Measurements from ENCODE around the gene MAN2B1. TPM values are rescaled to one million over a fixed set of nuclear protein-coding genes. Genes with fewer than 3 reads are reported as not detected.
"Not testable (repeated sequence)": the region's sequence is repeated elsewhere in the genome, so short reads cannot be mapped to it uniquely, and the experiment has no call there.

MAN2B1 gene
- total and polyA plus RNA-seq, 2 experiments from 2014 or later, result 22.1 to 47.5 TPM

- H3K9me3 ChIP-seq (ENCODE audit: low read depth), result no peaks in the 10 kb centered on the region
- DNase-seq (ENCODE audit: low read depth in 1 of 2, low spot score in 1 of 2), result no peak
- no peak overlapping the region for H3K27ac ChIP-seq
- no peaks in the 10 kb centered on the region for H3K27me3 ChIP-seq
- no peak overlapping the region for H3K4me3 ChIP-seq
- no peak for TF ChIP-seq CTCF (IDR thresholded peaks at IDR 0.05; ENCODE audit: low read depth, low read length)
- H3K36me3 ChIP-seq, result peaks cover 53% of the 10 kb centered on the region
- no peaks in the 10 kb centered on the region for H3K4me1 ChIP-seq (ENCODE audit: low read depth)
These were observed 38.2 kb downstream of the MAN2B1 start for GRCh38 chr19:12628040-12629022.

DNA sequence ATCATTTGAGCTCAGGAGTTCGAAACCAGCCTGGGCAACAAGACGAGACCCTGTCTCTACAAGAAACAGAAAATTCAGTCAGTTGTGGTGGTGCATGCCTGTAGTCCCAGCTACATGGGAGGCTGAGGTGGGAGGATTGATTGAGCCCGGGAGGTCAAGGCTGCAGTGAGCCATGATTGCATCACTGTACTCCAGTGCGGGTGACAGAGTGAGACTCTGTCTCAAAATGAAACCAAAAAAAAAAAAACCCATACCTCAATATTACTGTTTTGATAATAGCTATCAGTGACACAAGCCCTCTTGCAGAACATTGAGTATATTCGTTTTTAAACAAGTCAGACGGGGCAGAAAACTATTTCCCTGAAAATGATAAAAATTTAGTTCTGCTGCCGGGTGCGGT lies 39.6 kb downstream of the MAN2B1 start:
- Histone ChIP-seq H3K36me3 (peaks cover 51% of the 10 kb centered on the region), H3K4me3 (no peak overlapping the region)

GRCh38 chr19:12623361-12624031 lies 43.0 kb downstream of the MAN2B1 start:
- H3K27ac ChIP-seq, result no peak overlapping the region
- no peaks in the 10 kb centered on the region for H3K9me3 ChIP-seq (ENCODE audit: low read depth)
- H3K36me3 ChIP-seq, result peaks cover 40% of the 10 kb centered on the region
- no peaks in the 10 kb centered on the region for H3K27me3 ChIP-seq
- TF ChIP-seq CTCF (IDR thresholded peaks at IDR 0.05; ENCODE audit: low read depth, low read length), result no peak
- H3K4me3 ChIP-seq, result no peak overlapping the region
- DNase-seq (ENCODE audit: low read depth in 1 of 2, low spot score in 1 of 2), result no peak
- no peaks in the 10 kb centered on the region for H3K4me1 ChIP-seq (ENCODE audit: low read depth)

More for the DNA sequence above, 39.6 kb downstream of the MAN2B1 start:
- no peak for DNase-seq (ENCODE audit: low read depth in 1 of 2, low spot score in 1 of 2)
- Histone ChIP-seq H3K27ac (no peak overlapping the region), H3K4me1 (ENCODE audit: low read depth) (no peaks in the 10 kb centered on the region), H3K27me3 (no peaks in the 10 kb centered on the region), H3K9me3 (ENCODE audit: low read depth) (no peaks in the 10 kb centered on the region)
- no peak for TF ChIP-seq CTCF (IDR thresholded peaks at IDR 0.05; ENCODE audit: low read depth, low read length)

- not testable (repeated sequence) for H3K4me1 ChIP-seq (ENCODE audit: low read depth); H3K27me3 ChIP-seq; H3K9me3 ChIP-seq (ENCODE audit: low read depth); H3K4me3 ChIP-seq; DNase-seq (ENCODE audit: low read depth in 1 of 2, low spot score in 1 of 2); H3K27ac ChIP-seq
- H3K36me3 ChIP-seq, result peaks cover 24% of the 10 kb centered on the region
These were observed 45.1 kb downstream of the MAN2B1 start for GRCh38 chr19:12621253-12622024.

DNA sequence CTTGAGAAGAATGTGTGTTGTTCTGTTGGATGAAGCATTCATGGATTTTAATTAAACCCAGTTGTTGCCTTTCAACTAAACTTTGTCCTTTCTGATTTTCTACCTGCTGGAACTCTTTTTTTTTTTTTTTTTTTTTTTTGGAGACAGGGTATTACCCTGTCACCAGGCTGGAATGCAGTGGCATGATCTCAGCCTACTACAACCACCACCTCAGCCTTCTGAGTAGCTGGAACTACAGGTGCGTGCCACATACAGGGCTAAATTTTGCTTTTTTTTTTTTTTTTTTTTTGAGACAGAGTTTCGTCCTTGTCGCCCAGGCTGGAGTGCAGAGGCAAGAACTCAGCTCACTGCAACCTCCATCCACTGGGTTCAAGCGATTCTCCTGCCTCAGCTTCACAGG lies 48.9 kb downstream of the MAN2B1 start:
- no peak for TF ChIP-seq CTCF (IDR thresholded peaks at IDR 0.05; ENCODE audit: low read depth, low read length)
- Histone ChIP-seq H3K4me1 (ENCODE audit: low read depth) (no peaks in the 10 kb centered on the region), H3K9me3 (ENCODE audit: low read depth) (no peaks in the 10 kb centered on the region), H3K27me3 (no peaks in the 10 kb centered on the region), H3K4me3 (no peak overlapping the region), H3K27ac (no peak overlapping the region), H3K36me3 (peaks cover 2% of the 10 kb centered on the region)
- no peak for DNase-seq (ENCODE audit: low read depth in 1 of 2, low spot score in 1 of 2)

All from cardiac muscle cell (in vitro differentiated cells and primary cell).